ENCODE data around the gene SSBP2.

Gene SSBP2

GRCh38 chr5:81749192-81749560 lies 1.7 kb downstream of the SSBP2 start:
- Histone ChIP-seq H3K4me3 (ENCODE audit: insufficient read depth, low read length, poor library complexity, severe bottlenecking) (peak overlapping the region; percentile 53), H4K20me1 (ENCODE audit: low read depth, low read length) (peaks cover 39% of the 10 kb centered on the region), H3K9me3 (ENCODE audit: insufficient read depth, low read length) (no peaks in the 10 kb centered on the region), H3K4me2 (ENCODE audit: low read depth, low read length, poor library complexity, severe bottlenecking) (peak overlapping the region; percentile 87), H3F3A (ENCODE audit: insufficient read depth) (peaks cover 38% of the 10 kb centered on the region), H3K79me2 (ENCODE audit: insufficient read depth, low read length) (peaks cover 52% of the 10 kb centered on the region), H2AFZ (ENCODE audit: low read depth, low read length, severe bottlenecking) (no peak overlapping the region), H3K36me3 (ENCODE audit: low read length) (peaks cover 13% of the 10 kb centered on the region), H3K27ac (ENCODE audit: low read depth, low read length) (peak overlapping the region; percentile 96), H3K9ac (ENCODE audit: low read length) (peak overlapping the region; percentile 55), H3K9me2 (replicated peaks; ENCODE audit: insufficient read depth, low read length) (no peaks in the 10 kb centered on the region), H3K27me3 (ENCODE audit: low read length) (no peaks in the 10 kb centered on the region)
- TF ChIP-seq CTCF (IDR thresholded peaks at IDR 0.05; ENCODE audit: insufficient read depth, low read length, poor library complexity, severe bottlenecking) (no peak), EZH2phosphoT487 (conservative IDR thresholded peaks at IDR 0.05; ENCODE audit: low read length) (no peak)

- Histone ChIP-seq H3F3A (ENCODE audit: insufficient read depth) (peaks cover 38% of the 10 kb centered on the region), H3K4me3 (ENCODE audit: insufficient read depth, low read length, poor library complexity, severe bottlenecking) (peak overlapping the region; percentile 53), H3K36me3 (ENCODE audit: low read length) (peaks cover 13% of the 10 kb centered on the region), H3K4me2 (ENCODE audit: low read depth, low read length, poor library complexity, severe bottlenecking) (peak overlapping the region; percentile 87), H4K20me1 (ENCODE audit: low read depth, low read length) (peaks cover 40% of the 10 kb centered on the region), H3K79me2 (ENCODE audit: insufficient read depth, low read length) (peaks cover 59% of the 10 kb centered on the region), H3K27me3 (ENCODE audit: low read length) (no peaks in the 10 kb centered on the region), H3K9me2 (replicated peaks; ENCODE audit: insufficient read depth, low read length) (no peaks in the 10 kb centered on the region), H3K9me3 (ENCODE audit: insufficient read depth, low read length) (no peaks in the 10 kb centered on the region), H3K27ac (ENCODE audit: low read depth, low read length) (peak overlapping the region; percentile 96), H2AFZ (ENCODE audit: low read depth, low read length, severe bottlenecking) (no peak overlapping the region), H3K9ac (ENCODE audit: low read length) (peak overlapping the region; percentile 55)
- TF ChIP-seq EZH2phosphoT487 (conservative IDR thresholded peaks at IDR 0.05; ENCODE audit: low read length) (no peak), CTCF (IDR thresholded peaks at IDR 0.05; ENCODE audit: insufficient read depth, low read length, poor library complexity, severe bottlenecking) (no peak)
Observed at GRCh38 chr5:81748556-81748955, 2.3 kb downstream of the SSBP2 start.

- Histone ChIP-seq H3K9ac (ENCODE audit: low read length) (peak overlapping the region; percentile 7; the same call in 1 of the 2 replicates), H2AFZ (ENCODE audit: low read depth, low read length, severe bottlenecking) (no peak overlapping the region), H3K9me2 (replicated peaks; ENCODE audit: insufficient read depth, low read length) (no peaks in the 10 kb centered on the region), H3K27me3 (ENCODE audit: low read length) (no peaks in the 10 kb centered on the region), H3K36me3 (ENCODE audit: low read length) (peaks cover 16% of the 10 kb centered on the region), H3K27ac (ENCODE audit: low read depth, low read length) (peak overlapping the region; percentile 26; the same call in 1 of the 2 replicates), H3K79me2 (ENCODE audit: insufficient read depth, low read length) (peaks cover 73% of the 10 kb centered on the region), H3K4me2 (ENCODE audit: low read depth, low read length, poor library complexity, severe bottlenecking) (peak overlapping the region; percentile 87), H3K4me3 (ENCODE audit: insufficient read depth, low read length, poor library complexity, severe bottlenecking) (peak overlapping the region; percentile 12), H3K9me3 (ENCODE audit: insufficient read depth, low read length) (no peaks in the 10 kb centered on the region), H4K20me1 (ENCODE audit: low read depth, low read length) (peaks cover 40% of the 10 kb centered on the region), H3F3A (ENCODE audit: insufficient read depth) (peaks cover 26% of the 10 kb centered on the region)
- TF ChIP-seq CTCF (IDR thresholded peaks at IDR 0.05; ENCODE audit: insufficient read depth, low read length, poor library complexity, severe bottlenecking) (no peak), EZH2phosphoT487 (conservative IDR thresholded peaks at IDR 0.05; ENCODE audit: low read length) (no peak)
Observed at GRCh38 chr5:81747030-81747429, 3.9 kb downstream of the SSBP2 start.

Measured in SU-DHL-6 (cell line).